Endodermal cell (in vitro differentiated cells): ENCODE measurements around the gene SLC19A2. TPM values are rescaled to one million over a fixed set of nuclear protein-coding genes. Genes with fewer than 3 reads are reported as not detected.
A peak's percentile ranks its signal among the peaks of the same experiment; 100 is the strongest.
"Not testable (repeated sequence)": the region's sequence is repeated elsewhere in the genome, so short reads cannot be mapped to it uniquely, and the experiment has no call there.

Experiments used
- DNase-seq: peaks from one replicate; pipeline ENCODE4 v3.0.0-alpha.2; 2017
- H3K27ac ChIP-seq: 2 replicates; pipeline ENCODE4 v1.5.1; 2013; ENCODE audit warnings: mild to moderate bottlenecking, low read depth, low read length, moderate library complexity
- H3K27me3 ChIP-seq: 2 replicates; pipeline ENCODE4 v1.6.1; 2013; ENCODE audit warnings: mild to moderate bottlenecking, low read length, moderate library complexity; ENCODE audit not compliant: insufficient read depth, control insufficient read depth, poor library complexity, severe bottlenecking
- H3K36me3 ChIP-seq: 2 replicates; pipeline ENCODE4 v1.7.0; 2013; ENCODE audit warnings: mild to moderate bottlenecking, low read length, moderate library complexity; ENCODE audit not compliant: control insufficient read depth, insufficient read depth
- H3K4me1 ChIP-seq: one replicate; pipeline ENCODE4 v1.7.0; 2013; ENCODE audit warnings: low read length; ENCODE audit not compliant: control insufficient read depth, insufficient read depth
- H3K4me3 ChIP-seq: 2 replicates; pipeline ENCODE4 v1.5.1; 2013; ENCODE audit warnings: mild to moderate bottlenecking, low read length, moderate library complexity
- H3K9ac ChIP-seq: 2 replicates; pipeline ENCODE4 v1.6.1; 2013; ENCODE audit warnings: mild to moderate bottlenecking, low read length, moderate library complexity; ENCODE audit not compliant: poor library complexity, severe bottlenecking; ENCODE audit errors: extremely low read depth
- H3K9me3 ChIP-seq: 2 replicates; pipeline ENCODE4 v1.6.1; 2013; ENCODE audit warnings: mild to moderate bottlenecking, low read length, moderate library complexity; ENCODE audit not compliant: control insufficient read depth
- H3K27ac Mint-ChIP-seq: 2 replicates; pipeline ENCODE4 v1.8.0; 2020; ENCODE audit warnings: mixed read lengths
- H3K27me3 Mint-ChIP-seq: 2 replicates; pipeline ENCODE4 v1.8.0; 2021; ENCODE audit warnings: mild to moderate bottlenecking, mixed read lengths; ENCODE audit not compliant: insufficient read depth
- H3K36me3 Mint-ChIP-seq: 2 replicates; pipeline ENCODE4 v1.8.0; 2020; ENCODE audit warnings: low read depth, mixed read lengths
- H3K4me1 Mint-ChIP-seq: 2 replicates; pipeline ENCODE4 v1.8.0; 2020; ENCODE audit warnings: mixed read lengths
- H3K4me3 Mint-ChIP-seq: 2 replicates; pipeline ENCODE4 v1.8.0; 2020; ENCODE audit warnings: mild to moderate bottlenecking, moderate library complexity, mixed read lengths
- H3K9me3 Mint-ChIP-seq: 2 replicates; pipeline ENCODE4 v1.8.0; 2020; ENCODE audit warnings: mild to moderate bottlenecking, mixed read lengths
- CTCF ChIP-seq: fragments of 200-600 bp; sonication (generic); conservative IDR thresholded peaks from 2 replicates; pipeline ENCODE4 v1.5.0; 2021; ENCODE audit warnings: antibody characterized with exemption, mild to moderate bottlenecking
- WGBS, 2 experiments: methylation state at CpG; one replicate each; pipeline versions ENCODE4 v1.1.5 to v1.1.7; 2013; ENCODE audit warnings: missing lambda C conversion rate in 2 of 2, mixed read lengths in 1 of 2; ENCODE audit not compliant: insufficient coverage in 1 of 2, insufficient read length in 1 of 2; 5-methylcytosine and 5-hydroxymethylcytosine counted together
- total RNA-seq, 2 donors: library from RNA; stranded (reverse); fragmentation: NEBNext Ultra II Directional in 1 of 2; extraction: Animal tissue kit (Norgen Biotek cat#: 25700) in 1 of 2; gene quantifications; 2 replicates in 1 of 2; 3 replicates in 1 of 2; pipeline ENCODE4 v1.2.1, GENCODE V29; 2021

SLC19A2 gene
- total RNA-seq, 2 donors from 2014 or later, result 11.5 to 12.9 TPM

- 100% methylated on average over 1 of the region's 1 CpG; no CpG with 5 or more reads in 1 of the 2 experiments for WGBS, 2 experiments
- H3K27ac ChIP-seq, result no peak overlapping the region
- H3K4me1 ChIP-seq, result no peaks in the 10 kb centered on the region
- Mint-ChIP-seq H3K36me3 (no peaks in the 10 kb centered on the region), H3K27me3 (no peaks in the 10 kb centered on the region), H3K9me3 (no peaks in the 10 kb centered on the region), H3K4me3 (no peak overlapping the region), H3K27ac (no peak overlapping the region), H3K4me1 (no peaks in the 10 kb centered on the region)
- H3K9me3 ChIP-seq, result no peaks in the 10 kb centered on the region
- H3K9ac ChIP-seq, result no peak overlapping the region
- no peaks in the 10 kb centered on the region for H3K27me3 ChIP-seq
- H3K4me3 ChIP-seq, result no peak overlapping the region
- DNase-seq, result no peak
- no peak for TF ChIP-seq CTCF
- no peaks in the 10 kb centered on the region for H3K36me3 ChIP-seq
These were observed 23.6 kb upstream of the SLC19A2 start for GRCh38 chr1:169509354-169509753.

GRCh38 chr1:169508432-169509338 is 22.9 kb upstream of the SLC19A2 start:
- H3K36me3 ChIP-seq, result no peaks in the 10 kb centered on the region
- H3K9me3 Mint-ChIP-seq, result no peaks in the 10 kb centered on the region
- H3K27ac ChIP-seq, result no peak overlapping the region
- no peaks in the 10 kb centered on the region for H3K4me1 Mint-ChIP-seq
- no peak for TF ChIP-seq CTCF
- DNase-seq, result no peak
- no peaks in the 10 kb centered on the region for H3K4me1 ChIP-seq
- peak overlapping the region; percentile 24 for H3K27ac Mint-ChIP-seq
- 85 to 86% methylated on average over 1 to 2 of the region's 3 CpGs for WGBS, 2 experiments
- no peak overlapping the region for H3K4me3 ChIP-seq
- no peaks in the 10 kb centered on the region for H3K9me3 ChIP-seq
- no peaks in the 10 kb centered on the region for H3K36me3 Mint-ChIP-seq
- H3K9ac ChIP-seq, result no peak overlapping the region
- no peak overlapping the region for H3K4me3 Mint-ChIP-seq
- H3K27me3 Mint-ChIP-seq, result no peaks in the 10 kb centered on the region
- no peaks in the 10 kb centered on the region for H3K27me3 ChIP-seq

GRCh38 chr1:169507413-169507812 is 21.7 kb upstream of the SLC19A2 start:
- no peaks in the 10 kb centered on the region for H3K36me3 Mint-ChIP-seq
- TF ChIP-seq CTCF, result no peak
- H3K4me3 ChIP-seq, result no peak overlapping the region
- 83% methylated on average over 1 of the region's 2 CpGs; no CpG with 5 or more reads in 1 of the 2 experiments for WGBS, 2 experiments
- H3K27ac Mint-ChIP-seq, result no peak overlapping the region
- no peaks in the 10 kb centered on the region for H3K4me1 ChIP-seq
- H3K4me1 Mint-ChIP-seq, result no peaks in the 10 kb centered on the region
- H3K4me3 Mint-ChIP-seq, result no peak overlapping the region
- H3K9ac ChIP-seq, result no peak overlapping the region
- no peaks in the 10 kb centered on the region for H3K27me3 Mint-ChIP-seq
- no peak for DNase-seq
- no peaks in the 10 kb centered on the region for H3K9me3 Mint-ChIP-seq
- no peak overlapping the region for H3K27ac ChIP-seq
- no peaks in the 10 kb centered on the region for H3K36me3 ChIP-seq
- no peaks in the 10 kb centered on the region for H3K9me3 ChIP-seq
- no peaks in the 10 kb centered on the region for H3K27me3 ChIP-seq

- H3K4me1 ChIP-seq, H3K27ac ChIP-seq, H3K4me1 Mint-ChIP-seq, H3K27me3 ChIP-seq, H3K27ac Mint-ChIP-seq, H3K4me3 ChIP-seq, H3K9me3 ChIP-seq, H3K36me3 ChIP-seq, H3K9me3 Mint-ChIP-seq, H3K9ac ChIP-seq, H3K36me3 Mint-ChIP-seq, DNase-seq, H3K4me3 Mint-ChIP-seq, H3K27me3 Mint-ChIP-seq: not testable (repeated sequence)
- WGBS, 2 experiments, result 86 to 89% methylated on average over 2 of the region's 2 CpGs
These were observed 17.9 kb upstream of the SLC19A2 start for GRCh38 chr1:169503601-169504000.
